ENCODE results near the gene OR4A5. TPM values are rescaled to one million over a fixed set of nuclear protein-coding genes. Genes with fewer than 3 reads are reported as not detected.

Gene OR4A5
- total RNA-seq = not detected in 2 replicates

GRCh38 chr11:54706532-54706931 lies at the start of gene OR4A5:
Gene OR4A5 (plus strand): TSS chr11:54706832. CDS start chr11:54706885, 53 bp downstream.

Other genes with a start within 250 kb of the OR4A5 start
- not detected in 2 replicates for gene OR4C46, start 102.8 kb upstream of the OR4A5 start, total RNA-seq

All from hair follicle dermal papilla cell (primary cell).